HepG2 (cell line): ENCODE data around the gene SRRM3.

Experiments used
- ATRX ChIP-seq: sonication (generic); formaldehyde crosslinking; IDR thresholded peaks from 2 replicates; pipeline ENCODE4 v1.4.0; 2020; ENCODE audit warnings: missing genetic modification reagents, borderline replicate concordance
- CBX2 ChIP-seq, 2 experiments: fragments of 200-600 bp in 1 of 2; sonication (generic); formaldehyde crosslinking in 1 of 2; IDR thresholded peaks; 2 replicates each; pipeline versions ENCODE4 v1.7.0 to v1.8.1; 2018 to 2022; ENCODE audit warnings: low read depth in 2 of 2, low read length in 1 of 2, mild to moderate bottlenecking in 1 of 2, missing genetic modification reagents in 1 of 2
- CHD2 ChIP-seq: IDR thresholded peaks from 2 replicates; pipeline ENCODE4 v1.6.1; 2011; ENCODE audit warnings: low read depth, low read length, improper control_type of control experiment
- FOXJ3 ChIP-seq: sonication (generic); formaldehyde crosslinking; IDR thresholded peaks from 2 replicates; pipeline ENCODE4 v1.4.0; 2020; ENCODE audit warnings: missing genetic modification reagents, mild to moderate bottlenecking, borderline replicate concordance
- GABPA ChIP-seq, 2 experiments: IDR thresholded peaks; 2 replicates each; pipeline ENCODE4 v1.6.1; 2011 to 2016; ENCODE audit warnings: low read depth in 2 of 2, low read length in 1 of 2, missing biosample characterization in 1 of 2, missing genetic modification characterization in 1 of 2
- SIN3A ChIP-seq: IDR thresholded peaks from 2 replicates; pipeline ENCODE4 v1.6.1; 2011; ENCODE audit warnings: low read depth, mild to moderate bottlenecking, control low read depth, low read length, borderline replicate concordance
- SMARCE1 ChIP-seq: fragments of 450-650 bp; IDR thresholded peaks from 2 replicates; pipeline ENCODE4 v1.6.1; 2017; ENCODE audit warnings: borderline replicate concordance
- ZNF101 ChIP-seq: sonication (generic); formaldehyde crosslinking; IDR thresholded peaks from 2 replicates; pipeline ENCODE4 v1.4.0; 2020; ENCODE audit warnings: mild to moderate bottlenecking, low read depth, missing genetic modification reagents, borderline replicate concordance
- ZNF263 ChIP-seq: sonication (generic); formaldehyde crosslinking; IDR thresholded peaks from 2 replicates; pipeline ENCODE4 v1.4.0; 2020; ENCODE audit warnings: missing genetic modification reagents
- TF ChIP-seq, protein P1 (sequence below): sonication (generic); formaldehyde crosslinking; IDR thresholded peaks from 2 replicates; pipeline ENCODE4 v1.5.0; 2020; ENCODE audit warnings: mild to moderate bottlenecking, missing genetic modification reagents, moderate library complexity

DNA sequence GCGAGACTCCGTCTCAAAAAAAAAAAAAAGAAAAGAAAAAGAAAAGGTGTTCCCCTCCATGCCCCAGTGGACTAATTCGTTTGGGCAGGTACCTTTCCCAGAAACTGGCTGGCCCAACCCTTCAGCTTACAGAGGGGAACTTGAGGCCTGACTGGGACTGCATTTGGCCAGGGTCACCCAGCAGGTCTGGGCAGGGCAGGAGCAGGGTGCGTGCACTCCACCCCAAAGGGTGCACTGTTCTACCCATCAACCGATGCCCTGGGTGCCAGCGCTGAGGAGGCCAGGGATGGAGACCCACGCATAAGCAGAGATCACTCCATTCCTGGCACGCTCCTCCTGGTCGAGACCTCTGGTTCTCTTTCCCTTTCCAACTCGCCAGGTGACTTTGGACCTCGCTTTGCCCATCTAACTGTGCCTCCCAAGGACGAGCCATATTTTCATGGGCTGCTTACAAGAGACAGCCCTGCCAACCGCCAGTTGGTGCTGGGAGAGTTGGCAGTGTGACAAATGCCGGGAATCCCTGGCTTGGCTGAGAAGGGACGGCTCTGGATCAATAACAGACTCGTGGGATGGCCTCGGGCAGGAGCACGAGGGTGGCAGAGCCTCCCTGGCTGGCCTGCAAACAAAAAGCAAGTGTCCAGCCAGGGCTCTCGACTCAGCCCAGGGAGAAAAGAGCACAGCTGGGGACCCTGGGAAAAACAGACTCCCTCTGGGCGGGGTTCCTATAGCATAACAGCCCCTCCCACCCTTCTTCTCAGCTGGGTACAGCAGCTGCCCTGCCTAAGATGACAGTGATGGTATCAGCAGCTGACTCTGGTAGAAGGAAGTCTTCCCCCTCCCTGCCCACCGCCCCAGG lies 108.6 kb downstream of the SRRM3 start:
- TF ChIP-seq GABPA (IDR thresholded peaks at IDR 0.05; ENCODE audit: low read depth, low read length), result no peak
- TF ChIP-seq GABPA (CRISPR knock-in tag; IDR thresholded peaks at IDR 0.05; ENCODE audit: low read depth), result no peak
- no peak for TF ChIP-seq SMARCE1
- TF ChIP-seq FOXJ3, result no peak
- no peak for TF ChIP-seq ZNF101 (CRISPR knock-in tag)
- TF ChIP-seq CHD2, result no peak
- no peak for TF ChIP-seq CBX2 (IDR thresholded peaks at IDR 0.05; ENCODE audit: low read depth, low read length)
- TF ChIP-seq CBX2 (CRISPR knock-in tag; IDR thresholded peaks at IDR 0.05; ENCODE audit: low read depth), result no peak
- TF ChIP-seq, protein P1, sequence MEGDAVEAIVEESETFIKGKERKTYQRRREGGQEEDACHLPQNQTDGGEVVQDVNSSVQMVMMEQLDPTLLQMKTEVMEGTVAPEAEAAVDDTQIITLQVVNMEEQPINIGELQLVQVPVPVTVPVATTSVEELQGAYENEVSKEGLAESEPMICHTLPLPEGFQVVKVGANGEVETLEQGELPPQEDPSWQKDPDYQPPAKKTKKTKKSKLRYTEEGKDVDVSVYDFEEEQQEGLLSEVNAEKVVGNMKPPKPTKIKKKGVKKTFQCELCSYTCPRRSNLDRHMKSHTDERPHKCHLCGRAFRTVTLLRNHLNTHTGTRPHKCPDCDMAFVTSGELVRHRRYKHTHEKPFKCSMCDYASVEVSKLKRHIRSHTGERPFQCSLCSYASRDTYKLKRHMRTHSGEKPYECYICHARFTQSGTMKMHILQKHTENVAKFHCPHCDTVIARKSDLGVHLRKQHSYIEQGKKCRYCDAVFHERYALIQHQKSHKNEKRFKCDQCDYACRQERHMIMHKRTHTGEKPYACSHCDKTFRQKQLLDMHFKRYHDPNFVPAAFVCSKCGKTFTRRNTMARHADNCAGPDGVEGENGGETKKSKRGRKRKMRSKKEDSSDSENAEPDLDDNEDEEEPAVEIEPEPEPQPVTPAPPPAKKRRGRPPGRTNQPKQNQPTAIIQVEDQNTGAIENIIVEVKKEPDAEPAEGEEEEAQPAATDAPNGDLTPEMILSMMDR (CRISPR knock-in tag), result no peak
- no peak for TF ChIP-seq ZNF263
- TF ChIP-seq ATRX, result no peak
- no peak for TF ChIP-seq SIN3A
